NCI-H2171 (cell line): ENCODE data around the gene HPDL.
"Not testable (repeated sequence)": the region's sequence is repeated elsewhere in the genome, so short reads cannot be mapped to it uniquely, and the experiment has no call there.

Experiments used
- DNase-seq: peaks from one replicate; lab custom pipeline; 2025; lab: John Stamatoyannopoulos, UW

HPDL gene

GRCh38 chr1:45351508-45351907, 24.8 kb downstream of the HPDL start:
- no peak for DNase-seq

- DNase-seq, result no peak
Observed at GRCh38 chr1:45353685-45354084, 27.0 kb downstream of the HPDL start.

DNA sequence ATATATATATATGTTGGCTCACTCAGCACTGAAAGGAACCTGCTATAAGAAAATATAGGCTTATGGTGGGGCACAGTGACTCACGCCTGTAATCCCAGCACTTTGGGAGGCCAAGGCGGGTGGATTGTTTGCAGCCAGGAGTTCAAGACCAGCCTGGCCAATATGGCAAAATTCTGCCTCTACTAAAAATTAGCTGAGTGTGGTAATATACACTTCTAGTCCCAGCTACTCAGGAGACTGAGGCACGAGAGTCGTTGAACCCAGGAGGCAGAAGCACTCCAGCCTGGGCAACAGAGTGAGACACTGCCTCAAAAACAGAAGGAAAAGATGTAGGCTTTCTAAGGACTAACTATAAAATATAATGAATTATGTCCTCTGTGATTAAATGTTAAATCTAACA, 28.1 kb downstream of the HPDL start:
- DNase-seq, result no peak

- DNase-seq, result no peak
Observed at GRCh38 chr1:45355683-45356082, 29.0 kb downstream of the HPDL start.

- no peak for DNase-seq
Observed at GRCh38 chr1:45356186-45356585, 29.5 kb downstream of the HPDL start.

DNA sequence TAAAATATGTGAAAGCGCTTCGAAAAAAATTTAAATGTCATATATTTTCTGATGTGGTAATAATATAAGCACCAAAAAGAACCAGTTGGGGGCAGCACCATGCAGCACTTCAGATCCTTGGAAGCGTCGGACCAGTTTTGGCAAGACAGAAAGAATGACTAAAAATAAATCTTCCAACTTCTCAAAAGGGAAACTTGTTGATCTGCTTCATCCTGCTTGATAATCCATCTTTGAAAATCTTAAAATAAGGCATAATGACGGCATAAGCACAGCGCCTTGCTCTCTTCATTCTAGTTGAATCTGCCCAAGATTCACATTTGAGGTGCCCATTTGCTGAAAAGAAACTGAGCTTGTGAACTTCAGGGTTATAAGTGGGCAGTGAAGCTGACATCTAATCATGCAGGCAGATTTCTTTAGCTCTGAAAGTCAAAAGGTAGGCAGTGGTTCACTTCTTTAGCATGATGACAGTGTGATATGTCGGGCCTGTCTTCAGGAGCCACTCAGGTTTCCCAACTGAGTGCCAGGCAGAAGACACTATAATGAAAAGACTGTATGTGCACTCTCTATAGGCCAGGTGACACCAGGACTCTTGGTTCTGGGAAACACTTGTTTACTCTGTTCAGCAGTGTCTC, 33.3 kb downstream of the HPDL start:
- DNase-seq, result peak; percentile 19

- DNase-seq, result not testable (repeated sequence)
Observed at GRCh38 chr1:45360981-45361380, 34.3 kb downstream of the HPDL start.

DNA sequence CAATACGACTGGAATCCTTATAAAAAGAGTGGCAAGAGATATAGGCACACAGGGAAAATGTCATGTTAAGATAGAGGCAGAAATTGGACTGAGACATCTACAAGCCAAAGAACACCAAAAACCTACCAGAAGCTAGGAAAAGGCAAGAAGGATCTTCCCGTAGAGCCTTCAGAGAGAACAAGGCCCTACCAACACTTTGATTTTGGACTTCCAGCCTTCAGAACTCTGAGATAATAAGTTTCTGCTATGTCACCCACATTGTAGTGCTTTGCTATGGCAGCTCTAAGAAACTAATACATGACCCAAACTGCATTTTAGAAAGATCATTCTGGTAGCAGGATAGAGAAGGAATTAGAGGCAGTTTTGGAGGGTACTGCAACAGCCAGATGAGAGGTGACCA, 37.6 kb downstream of the HPDL start:
- DNase-seq, result no peak

GRCh38 chr1:45365051-45365450, 38.4 kb downstream of the HPDL start:
- no peak for DNase-seq

DNA sequence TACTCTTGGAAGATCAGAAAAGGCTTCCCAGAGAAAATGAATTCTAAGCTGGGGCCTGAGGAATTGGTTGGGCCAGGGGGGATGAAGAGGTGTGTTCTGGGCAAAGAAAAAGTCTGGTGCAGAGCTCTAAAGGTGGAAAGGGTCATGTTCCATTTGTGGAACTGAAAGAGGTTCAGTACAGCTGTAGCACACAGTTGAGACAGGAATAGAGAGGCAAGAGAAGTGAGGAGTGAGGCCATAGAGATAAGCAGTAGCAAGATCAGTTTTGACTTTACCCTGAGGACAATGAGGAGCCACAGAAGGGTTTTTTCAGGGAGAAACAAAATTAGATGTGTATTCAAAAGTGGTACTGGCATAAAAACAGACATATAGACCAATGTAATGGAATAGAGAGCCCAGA, 43.9 kb downstream of the HPDL start:
- DNase-seq, result no peak

DNA sequence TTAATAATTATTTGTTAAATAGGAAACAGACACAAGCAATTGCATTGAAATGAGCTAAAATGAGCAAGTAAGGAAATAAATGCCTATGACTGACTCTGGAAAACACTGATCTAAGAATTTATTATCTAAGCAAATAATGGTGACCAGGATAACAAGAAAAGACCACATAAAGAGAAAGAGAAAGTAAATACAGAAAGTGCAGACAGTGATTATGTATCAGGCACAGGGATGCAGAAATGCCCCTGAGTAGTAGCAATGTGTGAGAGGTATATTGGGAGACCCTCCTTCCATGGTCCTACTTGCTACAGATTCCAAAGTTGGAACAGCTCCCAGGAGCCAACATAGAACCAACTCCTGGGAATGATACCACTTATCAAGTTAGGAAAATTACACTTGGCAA, 46.9 kb downstream of the HPDL start:
- no peak for DNase-seq

DNA sequence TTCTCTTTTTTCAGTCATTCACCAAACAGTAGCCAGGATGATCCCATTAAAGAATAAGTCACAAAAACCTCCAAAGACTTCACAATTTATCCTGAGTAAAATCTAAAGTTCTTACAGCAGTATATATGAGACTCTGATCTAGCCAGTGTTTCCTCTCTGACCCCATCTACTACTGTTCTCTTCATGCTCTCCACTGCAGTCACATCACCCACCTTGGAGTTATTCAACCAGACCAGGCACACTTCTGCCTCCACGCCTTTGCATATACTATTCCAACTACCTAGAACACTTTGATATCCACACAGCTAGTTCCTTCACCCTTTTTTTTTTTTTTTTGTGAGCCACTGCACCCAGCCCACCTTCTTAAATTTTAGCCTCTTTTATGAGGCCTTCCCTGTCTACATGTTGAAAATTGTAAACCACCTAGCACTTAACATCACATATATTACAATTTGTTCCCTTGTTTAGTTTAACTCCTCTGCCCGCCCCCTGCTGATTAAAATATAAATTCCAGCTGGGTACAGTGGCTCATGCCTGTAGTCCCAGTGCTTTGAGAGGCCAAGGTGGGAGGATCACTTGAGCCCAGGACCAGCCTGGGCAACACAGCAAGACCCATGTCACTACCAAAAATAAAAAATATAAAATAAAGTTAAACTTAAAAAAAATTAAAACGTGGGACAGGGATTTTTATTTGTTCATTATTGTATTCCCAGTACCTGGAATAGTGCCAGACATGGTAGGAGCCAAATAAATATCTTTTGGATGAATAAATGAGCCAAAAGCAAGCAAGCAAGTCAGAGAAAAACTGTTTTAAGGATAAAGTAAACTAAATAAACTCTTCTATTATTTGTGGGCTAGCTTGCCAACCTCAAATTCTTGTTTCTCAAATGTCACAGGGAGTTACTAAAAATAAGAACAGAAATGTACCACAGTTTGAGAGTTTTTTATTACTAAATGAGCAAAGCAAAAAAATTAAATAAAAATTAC, 48.7 kb downstream of the HPDL start:
- DNase-seq, result no peak

- no peak for DNase-seq
Observed at GRCh38 chr1:45378184-45378583, 51.5 kb downstream of the HPDL start.
